Transverse colon (tissue), 4 donors: ENCODE measurements around the gene NRG2.

Experiments
- POLR2A ChIP-seq: fragments of 450-650 bp; IDR thresholded peaks from one replicate; pipeline ENCODE4 v1.6.1; 2016; ENCODE audit warnings: antibody characterized with exemption, mild to moderate bottlenecking, moderate library complexity
- POLR2AphosphoS5 ChIP-seq, 3 donors: sonication (generic); formaldehyde crosslinking; IDR thresholded peaks; one replicate each; pipeline ENCODE4 v1.6.1; 2016; ENCODE audit warnings: antibody characterized with exemption in 3 of 3
- TF ChIP-seq, protein P1 (sequence below), 5 experiments: fragments of 200-600 bp in 3 of 5; fragments of 450-650 bp in 2 of 5; sonication (generic) in 3 of 5; IDR thresholded peaks; 1 replicate in 2 of 5; 2 replicates in 3 of 5; pipeline ENCODE4 v1.5.1; 2016 to 2017; ENCODE audit warnings: antibody characterized with exemption in 5 of 5, inconsistent platforms in 3 of 5, mild to moderate bottlenecking in 2 of 5, moderate library complexity in 1 of 5

DNA sequence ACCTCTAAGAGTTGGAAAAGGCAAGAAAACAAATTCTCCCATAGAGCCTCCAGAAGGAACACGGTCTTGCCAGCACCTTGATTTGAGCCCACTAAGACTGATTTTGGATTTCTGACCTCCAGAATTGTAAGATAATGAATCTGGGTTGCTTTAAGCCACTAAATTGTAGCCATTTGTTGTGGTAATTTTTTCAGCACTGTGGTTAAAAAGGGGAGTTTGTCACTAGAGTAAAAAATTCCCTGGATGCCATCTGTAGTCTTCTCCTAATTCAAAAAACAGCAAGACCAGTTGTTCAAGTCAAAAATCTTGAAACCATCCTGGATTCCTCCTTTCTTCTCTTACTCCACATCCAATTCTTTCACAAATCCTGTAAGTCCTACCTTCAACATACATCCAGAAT lies 39.6 kb downstream of the NRG2 start:
- TF ChIP-seq POLR2A (no peak), POLR2AphosphoS5 (IDR thresholded peaks at IDR 0.05) (no peak)
- TF ChIP-seq, protein P1, sequence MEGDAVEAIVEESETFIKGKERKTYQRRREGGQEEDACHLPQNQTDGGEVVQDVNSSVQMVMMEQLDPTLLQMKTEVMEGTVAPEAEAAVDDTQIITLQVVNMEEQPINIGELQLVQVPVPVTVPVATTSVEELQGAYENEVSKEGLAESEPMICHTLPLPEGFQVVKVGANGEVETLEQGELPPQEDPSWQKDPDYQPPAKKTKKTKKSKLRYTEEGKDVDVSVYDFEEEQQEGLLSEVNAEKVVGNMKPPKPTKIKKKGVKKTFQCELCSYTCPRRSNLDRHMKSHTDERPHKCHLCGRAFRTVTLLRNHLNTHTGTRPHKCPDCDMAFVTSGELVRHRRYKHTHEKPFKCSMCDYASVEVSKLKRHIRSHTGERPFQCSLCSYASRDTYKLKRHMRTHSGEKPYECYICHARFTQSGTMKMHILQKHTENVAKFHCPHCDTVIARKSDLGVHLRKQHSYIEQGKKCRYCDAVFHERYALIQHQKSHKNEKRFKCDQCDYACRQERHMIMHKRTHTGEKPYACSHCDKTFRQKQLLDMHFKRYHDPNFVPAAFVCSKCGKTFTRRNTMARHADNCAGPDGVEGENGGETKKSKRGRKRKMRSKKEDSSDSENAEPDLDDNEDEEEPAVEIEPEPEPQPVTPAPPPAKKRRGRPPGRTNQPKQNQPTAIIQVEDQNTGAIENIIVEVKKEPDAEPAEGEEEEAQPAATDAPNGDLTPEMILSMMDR (IDR thresholded peaks at IDR 0.05) = no peak
